Bone marrow (tissue), 2 donors: ENCODE measurements around the gene NPAS3.

Source experiments
- DNase-seq, 2 donors: peaks; one replicate each; lab custom pipeline; 2025; lab: John Stamatoyannopoulos, UW

NPAS3 gene

GRCh38 chr14:33643426-33644181 lies 704.9 kb downstream of the NPAS3 start:
- no peak for DNase-seq

GRCh38 chr14:33646692-33647260 lies 708.1 kb downstream of the NPAS3 start:
- no peak for DNase-seq

GRCh38 chr14:33647385-33647786 lies 708.7 kb downstream of the NPAS3 start:
- no peak for DNase-seq

GRCh38 chr14:33650430-33650829 lies 711.8 kb downstream of the NPAS3 start:
- no peak for DNase-seq

- DNase-seq, result no peak
These were observed 714.1 kb downstream of the NPAS3 start for GRCh38 chr14:33652566-33653307.

GRCh38 chr14:33653308-33653695 lies 714.6 kb downstream of the NPAS3 start:
- no peak for DNase-seq

GRCh38 chr14:33655421-33655820 lies 716.7 kb downstream of the NPAS3 start:
- DNase-seq, result no peak

- DNase-seq, result no peak
These were observed 718.8 kb downstream of the NPAS3 start for GRCh38 chr14:33657476-33657875.

GRCh38 chr14:33660248-33660647 lies 721.6 kb downstream of the NPAS3 start:
- no peak for DNase-seq

GRCh38 chr14:33661101-33661500 lies 722.4 kb downstream of the NPAS3 start:
- no peak for DNase-seq

- DNase-seq, result no peak
These were observed 729.4 kb downstream of the NPAS3 start for GRCh38 chr14:33668066-33668465.

GRCh38 chr14:33669111-33669510 lies 730.4 kb downstream of the NPAS3 start:
- DNase-seq, result no peak

- no peak for DNase-seq
These were observed 731.6 kb downstream of the NPAS3 start for GRCh38 chr14:33670235-33670634.

GRCh38 chr14:33671556-33671955 lies 732.9 kb downstream of the NPAS3 start:
- no peak for DNase-seq

- no peak for DNase-seq
These were observed 736.2 kb downstream of the NPAS3 start for GRCh38 chr14:33674927-33675326.

- no peak for DNase-seq
These were observed 736.9 kb downstream of the NPAS3 start for GRCh38 chr14:33675415-33676130.

GRCh38 chr14:33676135-33676566 lies 737.5 kb downstream of the NPAS3 start:
- no peak for DNase-seq

GRCh38 chr14:33676891-33677290 lies 738.2 kb downstream of the NPAS3 start:
- DNase-seq, result no peak

- DNase-seq, result no peak
These were observed 739.3 kb downstream of the NPAS3 start for GRCh38 chr14:33678005-33678404.

- DNase-seq, result no peak
These were observed 740.3 kb downstream of the NPAS3 start for GRCh38 chr14:33679025-33679424.

- DNase-seq, result no peak
These were observed 741.0 kb downstream of the NPAS3 start for GRCh38 chr14:33679461-33680225.

- no peak for DNase-seq
These were observed 742.2 kb downstream of the NPAS3 start for GRCh38 chr14:33680873-33681272.
